K562 (cell line): ENCODE results near the gene ATP9B. TPM values are rescaled to one million over a fixed set of nuclear protein-coding genes. Genes with fewer than 3 reads are reported as not detected.

Source experiments
- ATAC-seq: fragments of 200-7000 bp; cut with Tn5 transposase; 3 replicates; pipeline ENCODE4 v1.9.1; 2020; ENCODE audit warnings: moderate library complexity
- BruUV-seq: library from RNA; stranded (reverse); fragments of 400-500 nt; replicated peaks from 2 replicates; lab custom pipeline; 2021; lab: Mats Ljungman, UMichigan
- CTCF ChIA-PET: fragments of 300-600 bp; formaldehyde crosslinking; extraction: SDS; loops from one replicate; lab custom pipeline; 2021; ENCODE audit warnings: low intra/inter-chr PET ratio; lab: Yijun Ruan, JAX
- POLR2A ChIA-PET: fragments of 300-600, 350-650 bp; sonication (Branson Sonifier 250); formaldehyde crosslinking; extraction: SDS; loops from one replicate; lab custom pipeline; 2021; ENCODE audit warnings: antibody characterized with exemption, inconsistent platforms; lab: Yijun Ruan, JAX
- DNase-seq, 4 experiments: peaks; one replicate each; pipeline versions ENCODE4 v3.0.0 to v3.0.0-alpha.2; 2011 to 2018; ENCODE audit warnings: low spot score in 3 of 4, mixed read lengths in 3 of 4; ENCODE audit errors: extremely low read depth in 1 of 4
- FAIRE-seq: peaks from 2 replicates; lab custom pipeline; 2011; peaks lifted over from hg19 to GRCh38; lab: Jason Lieb, UNC
- H2AFZ ChIP-seq: 2 replicates; pipeline ENCODE4 v1.6.0; 2011; ENCODE audit warnings: low read depth, low read length, control low read depth, inconsistent platforms
- H3K27ac ChIP-seq: fragments of 200-600 bp; 3 replicates; pipeline ENCODE4 v1.8.0; 2011; ENCODE audit warnings: low read depth, mild to moderate bottlenecking, control low read depth, inconsistent platforms, low read length, moderate library complexity, mixed read lengths; ENCODE audit errors: extremely low read depth
- H3K27me3 ChIP-seq, 2 experiments: fragments of 300-600 bp in 1 of 2; 2 replicates in 1 of 2; 3 replicates in 1 of 2; pipeline versions ENCODE4 v1.6.0 to v1.8.0; 2011; ENCODE audit warnings: inconsistent platforms in 2 of 2, low read length in 2 of 2, mild to moderate bottlenecking in 1 of 2, mixed read lengths in 1 of 2, moderate library complexity in 1 of 2; ENCODE audit not compliant: control insufficient read depth in 2 of 2, insufficient read depth in 2 of 2
- H3K36me3 ChIP-seq: fragments of 300-600 bp; 3 replicates; pipeline ENCODE4 v1.8.0; 2011; ENCODE audit warnings: mild to moderate bottlenecking, low read length, inconsistent platforms; ENCODE audit not compliant: control insufficient read depth, insufficient read depth
- H3K4me1 ChIP-seq, 2 experiments: fragments of 200-600 bp in 1 of 2; replicated peaks in 1 of 2; 2 replicates in 1 of 2; 3 replicates in 1 of 2; pipeline versions ENCODE4 v1.5.1 to v1.8.0; 2011; ENCODE audit warnings: inconsistent platforms in 2 of 2, low read length in 2 of 2, mild to moderate bottlenecking in 1 of 2, mixed read lengths in 1 of 2, moderate library complexity in 1 of 2; ENCODE audit not compliant: control insufficient read depth in 2 of 2, insufficient read depth in 2 of 2
- H3K4me2 ChIP-seq: 2 replicates; pipeline ENCODE4 v1.6.1; 2011; ENCODE audit warnings: low read length, control low read depth, inconsistent platforms, mixed read lengths; ENCODE audit not compliant: insufficient read depth
- H3K4me3 ChIP-seq: fragments of 200-600 bp; sonication (generic), shearing (Covaris generic); 2 replicates; pipeline ENCODE4 v1.5.1; 2016; ENCODE audit warnings: control low read depth, inconsistent platforms
- H3K79me2 ChIP-seq: fragments of 200-600 bp; 3 replicates; pipeline ENCODE4 v1.8.0; 2011; ENCODE audit warnings: low read length, inconsistent platforms; ENCODE audit not compliant: control insufficient read depth, insufficient read depth
- H3K9ac ChIP-seq, 2 experiments: 2 replicates each; pipeline versions ENCODE4 v1.6.0 to v1.6.1; 2011; ENCODE audit warnings: low read depth in 2 of 2, low read length in 2 of 2, control low read depth in 1 of 2, inconsistent platforms in 1 of 2, mild to moderate bottlenecking in 1 of 2, mixed read lengths in 1 of 2; ENCODE audit not compliant: insufficient read depth in 1 of 2
- H3K9me1 ChIP-seq: one replicate; pipeline ENCODE4 v1.6.0; 2011; ENCODE audit warnings: inconsistent platforms, mild to moderate bottlenecking, low read length, moderate library complexity; ENCODE audit not compliant: control insufficient read depth, insufficient read depth
- H3K9me3 ChIP-seq: replicated peaks from 2 replicates; pipeline ENCODE4 v1.5.1; 2011; ENCODE audit warnings: low read depth, low read length, inconsistent platforms; ENCODE audit not compliant: control insufficient read depth, insufficient read depth
- H4K20me1 ChIP-seq: replicated peaks from 2 replicates; pipeline ENCODE4 v1.6.1; 2011; ENCODE audit warnings: low read length, inconsistent platforms, mixed read lengths; ENCODE audit not compliant: control insufficient read depth, insufficient read depth
- ARID2 ChIP-seq: fragments of 450-650 bp; IDR thresholded peaks from 2 replicates; pipeline ENCODE4 v1.6.1; 2017; ENCODE audit warnings: antibody characterized with exemption, mild to moderate bottlenecking
- NCOA1 ChIP-seq: fragments of 450-650 bp; IDR thresholded peaks from 2 replicates; pipeline ENCODE4 v1.6.1; 2016; ENCODE audit warnings: low read depth
- PHF8 ChIP-seq: fragments of 200-600 bp; sonication (generic); IDR thresholded peaks from 2 replicates; pipeline ENCODE4 v1.6.1; 2012; ENCODE audit warnings: mixed run types, mild to moderate bottlenecking, inconsistent platforms, low read length, moderate library complexity, borderline replicate concordance
- RBM15 ChIP-seq: fragments of 200-400 bp; formaldehyde crosslinking; IDR thresholded peaks from 2 replicates; pipeline ENCODE4 v1.6.1; 2018; ENCODE audit warnings: mild to moderate bottlenecking, low read length, moderate library complexity; ENCODE audit not compliant: insufficient read depth
- ZFP1 ChIP-seq: fragments of 450-650 bp; formaldehyde crosslinking; IDR thresholded peaks from 2 replicates; pipeline ENCODE4 v1.4.0; 2020; ENCODE audit warnings: mild to moderate bottlenecking, mixed read lengths
- ZFPM2 ChIP-seq: fragments of 250-450 bp; sonication (Bioruptor Pico); IDR thresholded peaks from 2 replicates; pipeline ENCODE4 v1.5.1; 2022; ENCODE audit warnings: mild to moderate bottlenecking
- WGBS: fragments of 100-300 bp; shearing (Covaris generic); methylation state at CpG from one replicate; pipeline ENCODE4 v1.1.6; 2016; ENCODE audit warnings: low coverage, mixed read lengths; ENCODE audit not compliant: insufficient coverage; ENCODE audit errors: missing lambda C conversion rate; 5-methylcytosine and 5-hydroxymethylcytosine counted together
- in situ Hi-C: fragments of 300-500 bp; cut with MboI; formaldehyde crosslinking; loops from 4 replicates; pipeline ENCODE4 v1.15.0; 2018; ENCODE audit warnings: inconsistent platforms, mixed read lengths
- intact Hi-C: fragments of 100-400 bp; cut with micrococcal nuclease; formaldehyde crosslinking; loops from 2 replicates; pipeline ENCODE4 v1.14.2; 2022
- polyA plus RNA-seq, 8 experiments: library from polyadenylated mRNA; depleted of rRNA in 4 of 8; stranded (reverse) in 5 of 8; unstranded in 3 of 8; fragments of >200 nt; fragmentation: Nextera tagmentation in 2 of 8; fragmentation: Illumina TruSeq in 1 of 8; extraction: Ambion mirVana in 2 of 8; extraction: Trizol in 1 of 8; gene quantifications; 2 replicates each; pipeline versions ENCODE4 v1.2.1 to v1.2.3, GENCODE V29; 2011 to 2014; ENCODE audit warnings: inconsistent platforms in 1 of 8, missing spikeins in 1 of 8
- total RNA-seq, 7 experiments: library from RNA; depleted of rRNA in 6 of 7; stranded (reverse); fragments of >200 nt in 6 of 7; fragmentation: Illumina TruSeq in 2 of 7; extraction: Trizol in 2 of 7; gene quantifications; 2 replicates each; pipeline versions ENCODE4 v1.2.1 to v1.2.3, GENCODE V29; 2011 to 2021; ENCODE audit warnings: low replicate concordance in 1 of 7
- TF ChIP-seq, protein P1 (sequence below): fragments of 250-450 bp; sonication (Bioruptor Pico); IDR thresholded peaks from 2 replicates; pipeline ENCODE4 v1.6.1; 2021; ENCODE audit warnings: mild to moderate bottlenecking
- TF ChIP-seq, protein P2 (sequence below): fragments of 250-450 bp; sonication (Bioruptor Pico); IDR thresholded peaks from 2 replicates; pipeline ENCODE4 v1.5.0; 2021; ENCODE audit warnings: mild to moderate bottlenecking, moderate library complexity

The ATP9B gene
- total and polyA plus RNA-seq, 9 of the 15 experiments (the other 6 are each of a cell fraction or from before 2014, with no cell fraction given), result 0.66 to 13.2 (median 7.9) TPM

DNA sequence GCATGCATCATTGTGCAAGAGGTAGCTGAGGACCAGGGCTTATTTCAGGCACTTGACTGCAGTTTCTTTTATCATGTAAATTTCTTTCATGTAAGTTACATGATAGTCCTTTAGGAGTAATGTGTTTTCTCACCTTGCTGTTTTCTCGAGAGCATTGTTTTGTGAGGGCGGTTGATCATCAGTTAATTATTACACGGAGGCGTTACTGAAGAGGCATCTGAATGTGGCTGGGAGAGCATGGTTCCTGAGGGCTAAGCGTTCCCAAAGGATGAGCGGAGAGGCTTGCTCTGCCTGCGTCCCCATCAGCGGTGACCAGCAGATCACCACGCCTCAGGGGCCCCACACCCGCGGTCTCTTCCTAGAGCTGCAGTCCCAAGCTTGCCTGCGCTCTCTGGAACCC, 170.4 kb downstream of the ATP9B start:
- DNase-seq (no peak), ATAC-seq (no peak), FAIRE-seq (no peak)
- no TSS peak for BruUV-seq
- no peak overlapping the region for H2AFZ ChIP-seq
- H3K36me3 ChIP-seq, result no peaks in the 10 kb centered on the region
- H3K27me3 ChIP-seq, result no peaks in the 10 kb centered on the region
- H3K4me2 ChIP-seq, result no peak overlapping the region
- H3K9ac ChIP-seq, result no peak overlapping the region
- no peaks in the 10 kb centered on the region for H3K9me3 ChIP-seq
- intact Hi-C loops, result no loop called here
- no peaks in the 10 kb centered on the region; the same call in 1 of the 2 replicates for H4K20me1 ChIP-seq
- H3K27ac ChIP-seq, result no peak overlapping the region
- WGBS, result 78% methylated on average over 10 of the region's 12 CpGs
- H3K4me3 ChIP-seq, result no peak overlapping the region
- in situ Hi-C loops, result no loop called here
- CTCF ChIA-PET, result no interaction called here
- no peak for TF ChIP-seq ARID2
- TF ChIP-seq, protein P1, sequence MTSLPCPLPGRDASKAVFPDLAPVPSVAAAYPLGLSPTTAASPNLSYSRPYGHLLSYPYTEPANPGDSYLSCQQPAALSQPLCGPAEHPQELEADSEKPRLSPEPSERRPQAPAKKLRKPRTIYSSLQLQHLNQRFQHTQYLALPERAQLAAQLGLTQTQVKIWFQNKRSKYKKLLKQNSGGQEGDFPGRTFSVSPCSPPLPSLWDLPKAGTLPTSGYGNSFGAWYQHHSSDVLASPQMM (CRISPR knock-in tag), result no peak
- no peak for TF ChIP-seq ZFPM2 (CRISPR knock-in tag)
- TF ChIP-seq PHF8, result no peak
- no peak for TF ChIP-seq RBM15
- no peak for TF ChIP-seq NCOA1
- TF ChIP-seq ZFP1, result no peak
- TF ChIP-seq, protein P2, sequence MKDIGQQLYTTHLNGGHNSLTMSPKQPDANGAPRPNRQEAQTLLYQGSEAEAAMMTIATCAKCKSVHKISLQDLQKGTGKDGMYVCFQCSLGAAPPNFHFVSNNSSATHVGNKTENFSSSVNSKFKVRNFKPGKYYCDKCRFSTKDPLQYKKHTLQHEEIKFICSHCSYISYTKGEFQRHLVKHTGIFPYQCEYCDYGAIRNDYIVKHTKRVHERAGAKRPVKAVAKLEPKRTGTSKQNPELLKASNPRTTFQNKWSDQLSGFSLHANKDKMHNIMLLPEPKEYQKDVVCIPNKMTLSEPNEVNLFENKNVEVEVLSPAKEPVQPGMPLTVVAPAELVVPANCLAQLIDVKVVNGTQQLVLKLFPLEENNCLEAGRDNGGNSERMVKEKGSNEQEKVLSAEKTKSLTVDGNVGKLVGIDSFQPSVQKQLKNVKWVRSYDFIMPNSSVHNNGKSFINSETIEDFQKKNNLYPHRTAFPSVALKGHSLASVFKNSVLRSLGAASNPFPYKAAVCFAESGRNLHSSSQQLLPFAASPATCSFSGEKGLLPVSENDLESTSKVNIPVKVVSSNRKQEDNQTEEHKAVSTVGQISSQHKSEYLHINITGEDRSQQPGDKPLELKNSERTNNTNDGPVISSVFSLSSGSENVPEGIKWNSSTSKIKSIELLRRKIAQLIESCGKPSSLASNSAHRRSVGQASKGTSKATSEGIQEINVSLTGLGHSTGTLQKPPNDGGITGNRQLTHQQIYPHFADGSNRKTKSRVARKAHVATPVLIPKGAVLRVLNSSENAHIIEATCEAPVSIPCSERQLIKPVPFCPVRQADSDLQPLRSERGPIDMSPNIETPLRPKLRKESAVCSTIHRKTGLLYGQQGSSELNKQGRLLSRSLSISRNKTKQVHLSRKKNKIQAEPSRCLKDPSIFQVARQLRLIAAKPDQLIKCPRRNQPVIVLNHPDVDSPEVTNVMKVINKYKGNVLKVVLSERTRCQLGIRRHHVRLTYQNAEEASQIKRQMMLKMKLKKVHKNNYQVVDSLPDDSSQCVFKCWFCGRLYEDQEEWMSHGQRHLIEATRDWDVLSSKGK (CRISPR knock-in tag), result no peak
- H3K79me2 ChIP-seq, result no peaks in the 10 kb centered on the region
- H3K4me1 ChIP-seq, result no peaks in the 10 kb centered on the region
- no peaks in the 10 kb centered on the region for H3K9me1 ChIP-seq
- POLR2A ChIA-PET, result interaction anchor here (0.6 kb wide), 1 partner anchor 641 kb away, joined by 3 read pairs; no protein-coding TSS in a partner anchor
